Activated naive CD4-positive, alpha-beta T cell treated with anti-CD3 and anti-CD28 coated beads, Interleukin-2, amount 50 U/mL, for 72 hours (primary cell): Measurements from ENCODE around the gene GBA3. TPM values are rescaled to one million over a fixed set of nuclear protein-coding genes. Genes with fewer than 3 reads are reported as not detected.

Experiments
- ATAC-seq, 2 donors: fragments of 150-1000 bp; cut with Tn5 transposase; 2 replicates each; pipeline ENCODE4 v1.10.0; 2021; ENCODE audit warnings: mild to moderate bottlenecking in 2 of 2, moderate library complexity in 2 of 2
- DNase-seq, 2 donors: peaks; one replicate each; pipeline ENCODE4 v3.0.0; 2021 to 2022; ENCODE audit warnings: low spot score in 2 of 2
- H3K27ac Mint-ChIP-seq, 2 donors: one replicate each; pipeline ENCODE4 v1.8.0; 2022; ENCODE audit warnings: mild to moderate bottlenecking in 2 of 2, mixed read lengths in 2 of 2
- H3K36me3 Mint-ChIP-seq, 2 donors: one replicate each; pipeline ENCODE4 v1.8.0; 2022; ENCODE audit warnings: mixed read lengths in 2 of 2
- H3K9me3 Mint-ChIP-seq, 2 donors: one replicate each; pipeline ENCODE4 v1.8.0; 2022; ENCODE audit warnings: mixed read lengths in 2 of 2
- total RNA-seq, 2 donors: library from RNA; stranded (reverse); gene quantifications; one replicate each; pipeline ENCODE4 v1.2.3, GENCODE V29; 2022

GBA3 gene
- total RNA-seq, 2 donors from 2014 or later = not detected

DNA sequence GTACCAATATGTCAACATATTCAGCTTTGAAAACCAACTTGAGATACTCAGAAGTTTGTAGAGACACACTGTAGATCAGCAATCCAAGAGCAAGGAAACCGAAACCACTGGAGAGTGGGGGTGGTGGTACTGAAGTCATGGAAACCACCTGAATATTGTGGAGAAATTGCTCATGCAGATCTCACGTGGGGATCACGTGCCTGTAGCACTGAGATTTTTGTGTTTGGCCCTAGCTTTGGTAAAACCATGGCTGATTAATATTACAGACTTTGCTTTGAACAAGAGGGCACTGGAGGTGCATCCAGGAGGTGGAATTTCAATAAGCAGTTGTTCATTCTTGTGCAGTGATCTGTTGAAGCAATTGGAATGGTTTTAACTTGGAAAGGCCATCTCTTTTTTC, 47.2 kb downstream of the GBA3 start:
- Mint-ChIP-seq H3K36me3 (no peaks in the 10 kb centered on the region), H3K27ac (no peak overlapping the region), H3K9me3 (peaks cover 6% of the 10 kb centered on the region in 2 donors)
- ATAC-seq (no peak), DNase-seq (no peak)

- DNase-seq (no peak), ATAC-seq (no peak)
- Mint-ChIP-seq H3K36me3 (no peaks in the 10 kb centered on the region), H3K27ac (no peak overlapping the region), H3K9me3 (peaks cover 6% of the 10 kb centered on the region in 2 donors)
Observed at GRCh38 chr4:22741744-22742143, 49.0 kb downstream of the GBA3 start.

DNA sequence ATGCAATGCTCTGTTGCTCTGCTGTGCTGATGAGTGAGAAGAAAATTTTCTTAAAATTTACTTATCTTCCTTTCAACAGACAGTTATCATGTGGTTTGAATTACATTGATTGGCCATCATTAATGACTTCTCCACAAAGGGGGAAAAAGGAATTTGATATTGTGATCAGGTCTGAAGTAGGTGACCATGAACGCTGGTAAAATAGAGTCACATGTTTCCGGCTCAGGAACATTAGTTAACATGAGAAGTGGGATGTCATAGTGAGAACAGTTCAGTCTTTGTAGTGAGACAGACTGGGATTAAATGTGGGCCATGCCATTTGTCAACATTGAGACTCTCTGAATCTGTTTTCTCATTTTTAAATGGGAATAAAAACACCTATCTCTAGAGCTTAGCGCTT, 50.6 kb downstream of the GBA3 start:
- H3K9me3 Mint-ChIP-seq = peaks cover 6% of the 10 kb centered on the region in 2 donors
- DNase-seq (no peak), ATAC-seq (no peak)
- H3K36me3 Mint-ChIP-seq = no peaks in the 10 kb centered on the region
- H3K27ac Mint-ChIP-seq = no peak overlapping the region

GRCh38 chr4:22744478-22745062, 51.8 kb downstream of the GBA3 start:
- DNase-seq (no peak), ATAC-seq (no peak)
- H3K9me3 Mint-ChIP-seq = peaks cover 6% of the 10 kb centered on the region in 2 donors
- H3K27ac Mint-ChIP-seq = no peak overlapping the region
- H3K36me3 Mint-ChIP-seq = no peaks in the 10 kb centered on the region

DNA sequence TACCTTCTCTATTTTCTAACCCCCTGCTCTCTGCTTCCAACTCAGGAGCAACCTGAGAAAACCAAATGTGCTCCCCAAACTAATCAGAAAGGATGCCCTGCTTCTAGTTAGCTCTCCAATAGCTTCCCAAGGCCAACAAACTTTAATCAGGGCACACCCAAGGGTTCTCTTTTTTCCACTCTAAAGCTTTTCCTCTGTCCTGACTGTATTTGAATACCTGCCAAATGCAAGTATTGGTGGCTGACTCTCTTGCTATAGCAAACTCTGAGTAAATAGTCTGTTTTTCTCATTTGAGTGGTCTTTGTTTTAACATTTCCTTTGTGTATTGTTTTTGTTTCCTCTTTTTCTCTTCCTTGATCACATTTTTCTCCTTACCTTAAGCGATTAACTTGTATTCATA, 52.5 kb downstream of the GBA3 start:
- ATAC-seq = no peak
- no peak for DNase-seq
- H3K36me3 Mint-ChIP-seq = no peaks in the 10 kb centered on the region
- H3K27ac Mint-ChIP-seq = no peak overlapping the region
- H3K9me3 Mint-ChIP-seq = peaks cover 6% of the 10 kb centered on the region in 2 donors

GRCh38 chr4:22754116-22754515, 61.4 kb downstream of the GBA3 start:
- ATAC-seq (no peak), DNase-seq (no peak)
- H3K27ac Mint-ChIP-seq = no peak overlapping the region
- no peaks in the 10 kb centered on the region for H3K9me3 Mint-ChIP-seq
- no peaks in the 10 kb centered on the region for H3K36me3 Mint-ChIP-seq

- H3K27ac Mint-ChIP-seq = no peak overlapping the region
- DNase-seq = no peak
- peaks cover 0 to 8% of the 10 kb centered on the region in 2 donors for H3K36me3 Mint-ChIP-seq
- ATAC-seq = no peak
- peaks cover 0 to 3% of the 10 kb centered on the region in 2 donors for H3K9me3 Mint-ChIP-seq
Observed at GRCh38 chr4:22762548-22762947, 69.8 kb downstream of the GBA3 start.

GRCh38 chr4:22764183-22764582, 71.4 kb downstream of the GBA3 start:
- no peak for DNase-seq

GRCh38 chr4:22766068-22766467, 73.3 kb downstream of the GBA3 start:
- Mint-ChIP-seq H3K27ac (no peak overlapping the region), H3K9me3 (peaks cover 3 to 6% of the 10 kb centered on the region in 2 donors), H3K36me3 (peaks cover 0 to 8% of the 10 kb centered on the region in 2 donors)

More at GRCh38 chr4:22764183-22764582, 71.4 kb downstream of the GBA3 start:
- H3K36me3 Mint-ChIP-seq = peaks cover 0 to 8% of the 10 kb centered on the region in 2 donors
- peaks cover 0 to 3% of the 10 kb centered on the region in 2 donors for H3K9me3 Mint-ChIP-seq
- no peak overlapping the region for H3K27ac Mint-ChIP-seq
- no peak for ATAC-seq

DNA sequence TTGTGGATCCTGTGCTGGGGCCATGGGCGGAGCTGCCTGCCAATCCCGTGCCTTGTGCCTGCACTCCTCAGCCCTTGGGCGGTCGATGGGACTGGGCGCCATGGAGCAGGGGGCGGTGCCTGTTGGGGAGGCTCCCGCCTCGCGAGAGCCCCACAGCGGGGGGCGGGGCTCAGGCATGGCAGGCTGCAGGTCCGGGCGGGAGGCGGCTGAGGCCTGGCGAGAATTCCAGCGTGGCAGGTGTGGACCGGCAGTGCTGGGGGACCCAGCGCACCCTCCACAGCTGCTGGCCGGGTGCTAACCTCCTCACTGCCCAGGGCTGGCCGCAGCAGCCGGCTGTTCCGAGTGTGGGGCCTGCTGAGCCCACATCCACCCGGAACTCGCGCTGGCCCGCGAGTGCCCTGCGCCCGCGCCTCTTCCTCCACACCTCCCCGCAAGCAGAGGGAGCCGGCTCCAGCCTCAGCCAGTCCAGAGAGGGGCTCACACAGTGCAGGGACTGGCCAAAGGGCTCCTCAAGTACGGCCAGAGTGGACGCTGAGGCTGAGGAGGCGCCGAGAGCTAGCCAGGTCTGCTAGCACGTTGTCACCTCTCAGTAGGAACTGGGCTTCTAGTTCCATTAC, 85.9 kb downstream of the GBA3 start:
- no peak for DNase-seq
- Mint-ChIP-seq H3K27ac (no peak overlapping the region), H3K36me3 (peaks cover 0 to 8% of the 10 kb centered on the region in 2 donors), H3K9me3 (peaks cover 5 to 11% of the 10 kb centered on the region in 2 donors)
- no peak for ATAC-seq

More at GRCh38 chr4:22766068-22766467, 73.3 kb downstream of the GBA3 start:
- DNase-seq (no peak), ATAC-seq (no peak)

DNA sequence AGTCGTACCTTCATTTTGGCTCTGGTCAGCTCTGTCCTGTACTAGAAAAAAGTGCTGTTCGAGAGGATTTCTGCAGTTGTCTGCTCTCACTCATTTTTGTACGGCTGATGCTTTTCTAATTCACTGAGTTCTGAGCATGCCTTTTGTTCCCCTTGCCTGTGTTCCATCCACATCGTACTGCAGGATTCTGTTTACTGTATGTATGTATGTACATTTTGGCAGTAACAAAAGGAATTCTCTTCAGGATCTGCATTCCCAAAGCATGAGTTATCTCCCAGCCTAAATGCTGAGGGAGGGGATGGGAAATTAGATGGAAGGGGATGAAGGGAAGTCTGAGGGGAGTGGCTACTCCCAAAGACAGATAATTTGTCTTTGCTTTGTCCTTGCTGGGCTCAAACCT, 87.6 kb downstream of the GBA3 start:
- Mint-ChIP-seq H3K36me3 (peaks cover 0 to 6% of the 10 kb centered on the region in 2 donors), H3K9me3 (peaks cover 5 to 11% of the 10 kb centered on the region in 2 donors), H3K27ac (no peak overlapping the region)
- DNase-seq (no peak), ATAC-seq (no peak)

DNA sequence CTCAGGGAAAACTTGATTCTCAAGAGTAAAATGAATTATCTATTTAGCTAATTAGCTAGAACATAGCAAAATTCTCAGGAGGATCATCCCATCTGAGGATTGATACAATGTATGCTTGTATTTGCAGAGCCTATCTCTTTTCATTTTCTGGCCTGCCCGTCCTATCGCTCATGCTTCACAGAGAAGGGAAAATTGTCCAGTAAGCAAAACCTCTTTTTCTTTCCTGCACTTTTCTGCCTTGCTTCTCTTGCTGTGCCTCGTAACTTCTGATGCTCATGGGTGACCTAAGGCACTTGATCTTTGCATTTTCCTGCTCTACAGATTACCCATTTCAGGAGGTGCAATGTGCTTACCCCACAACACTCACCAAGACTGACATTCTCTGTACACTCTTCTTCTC, 88.1 kb downstream of the GBA3 start:
- no peak for ATAC-seq
- no peak for DNase-seq
- H3K9me3 Mint-ChIP-seq = peaks cover under 1 to 7% of the 10 kb centered on the region in 2 donors
- no peak overlapping the region for H3K27ac Mint-ChIP-seq
- H3K36me3 Mint-ChIP-seq = peaks cover 0 to 2% of the 10 kb centered on the region in 2 donors

- Mint-ChIP-seq H3K36me3 (no peaks in the 10 kb centered on the region), H3K9me3 (peaks cover 0 to 3% of the 10 kb centered on the region in 2 donors), H3K27ac (no peak overlapping the region)
- no peak for DNase-seq
- peak in 1 of 2 donors; percentile 26 for ATAC-seq
Observed at GRCh38 chr4:22787753-22788375, 95.1 kb downstream of the GBA3 start.

GRCh38 chr4:22790631-22791030, 97.9 kb downstream of the GBA3 start:
- Mint-ChIP-seq H3K27ac (no peak overlapping the region), H3K9me3 (peaks cover 0 to 3% of the 10 kb centered on the region in 2 donors), H3K36me3 (no peaks in the 10 kb centered on the region)
- DNase-seq (no peak), ATAC-seq (no peak)

GRCh38 chr4:22794732-22795131, 102.0 kb downstream of the GBA3 start:
- no peak for DNase-seq
- H3K36me3 Mint-ChIP-seq = no peaks in the 10 kb centered on the region
- peaks cover 0 to 5% of the 10 kb centered on the region in 2 donors for H3K9me3 Mint-ChIP-seq
- H3K27ac Mint-ChIP-seq = no peak overlapping the region
- no peak for ATAC-seq

DNA sequence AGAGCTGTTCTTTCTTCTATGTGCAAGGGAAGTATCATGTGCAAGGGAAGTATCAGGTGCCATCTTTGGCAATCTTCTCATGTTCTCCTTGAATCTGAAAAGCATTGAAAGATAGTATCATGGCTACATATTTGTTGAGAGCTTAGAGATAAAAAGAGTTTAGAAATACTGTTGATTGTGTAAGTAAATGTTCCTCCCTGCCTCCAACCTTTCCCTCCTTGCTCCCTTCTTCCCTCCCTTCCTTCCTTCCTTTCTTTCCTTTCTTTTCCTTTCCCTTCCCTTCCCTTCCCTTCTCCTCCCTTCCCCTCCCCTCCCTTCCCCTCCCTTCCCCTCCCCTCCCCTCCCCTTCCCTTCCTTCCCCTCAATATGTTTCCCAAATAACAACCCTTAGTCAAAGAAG, 108.7 kb downstream of the GBA3 start:
- no peak for DNase-seq
- Mint-ChIP-seq H3K9me3 (peaks cover 0 to 5% of the 10 kb centered on the region in 2 donors), H3K27ac (no peak overlapping the region), H3K36me3 (no peaks in the 10 kb centered on the region)
- ATAC-seq = no peak

DNA sequence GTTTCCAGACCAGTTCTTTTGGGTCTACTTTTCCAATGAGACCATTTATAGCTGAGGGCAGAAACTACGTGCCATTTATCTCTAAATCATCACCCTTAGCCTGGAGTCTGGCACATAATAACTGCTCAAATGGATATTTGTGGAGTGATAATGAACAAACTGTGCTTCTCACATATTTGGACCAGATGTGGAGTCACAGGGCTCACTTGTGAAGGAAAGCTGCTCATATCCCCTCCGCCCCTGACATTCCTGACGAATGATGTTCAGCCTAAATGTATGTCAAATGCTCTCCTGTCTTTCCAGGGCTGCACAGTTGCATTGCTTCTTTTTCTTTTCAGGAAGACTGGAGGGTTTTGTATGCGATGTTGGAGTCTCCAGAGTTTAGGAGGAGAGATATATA, 110.1 kb downstream of the GBA3 start:
- Mint-ChIP-seq H3K36me3 (no peaks in the 10 kb centered on the region), H3K27ac (no peak overlapping the region), H3K9me3 (peaks cover 0 to 9% of the 10 kb centered on the region in 2 donors)
- no peak for ATAC-seq
- DNase-seq = no peak

DNA sequence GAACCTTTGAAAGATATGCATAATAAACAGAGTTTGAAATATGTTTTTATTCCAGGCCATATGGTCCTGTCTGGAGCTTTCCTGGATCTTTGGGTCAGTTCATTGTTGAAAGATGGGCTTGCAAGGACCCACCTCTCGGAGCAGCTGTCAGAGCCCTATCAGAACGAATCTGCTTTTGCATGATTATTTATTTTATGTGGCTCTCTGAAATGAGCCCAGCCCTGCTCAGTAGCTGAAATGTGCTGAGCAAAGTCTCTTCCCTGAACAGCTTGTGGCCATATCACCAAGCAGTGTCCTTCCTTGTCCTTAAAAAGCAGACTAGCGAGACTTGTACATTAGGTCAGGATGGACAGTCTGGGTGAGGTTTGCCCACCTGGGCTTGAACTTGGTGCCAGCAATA, 110.8 kb downstream of the GBA3 start:
- no peak overlapping the region for H3K27ac Mint-ChIP-seq
- DNase-seq (no peak), ATAC-seq (no peak)
- no peaks in the 10 kb centered on the region for H3K36me3 Mint-ChIP-seq
- H3K9me3 Mint-ChIP-seq = peaks cover 0 to 9% of the 10 kb centered on the region in 2 donors
